Vagina (tissue), 2 donors: ENCODE results near the gene TMPRSS3.

Experiments used
- CTCF ChIP-seq, 3 experiments: fragments of 450-650 bp in 2 of 3; fragments of 200-600 bp in 1 of 3; sonication (generic) in 1 of 3; IDR thresholded peaks; one replicate each; pipeline ENCODE4 v1.5.1; 2017 to 2019; ENCODE audit warnings: antibody characterized with exemption in 3 of 3, mild to moderate bottlenecking in 2 of 3, moderate library complexity in 2 of 3
- POLR2A ChIP-seq, 2 donors: fragments of 450-650 bp; IDR thresholded peaks; one replicate each; pipeline ENCODE4 v1.6.1; 2017; ENCODE audit warnings: antibody characterized with exemption in 2 of 2, mild to moderate bottlenecking in 2 of 2, moderate library complexity in 2 of 2

GRCh38 chr21:42365770-42366169, 30.1 kb downstream of the TMPRSS3 start:
- TF ChIP-seq CTCF (IDR thresholded peaks at IDR 0.05) (no peak), POLR2A (IDR thresholded peaks at IDR 0.05) (no peak)
